ENCODE results near the gene TRABD.

DNA sequence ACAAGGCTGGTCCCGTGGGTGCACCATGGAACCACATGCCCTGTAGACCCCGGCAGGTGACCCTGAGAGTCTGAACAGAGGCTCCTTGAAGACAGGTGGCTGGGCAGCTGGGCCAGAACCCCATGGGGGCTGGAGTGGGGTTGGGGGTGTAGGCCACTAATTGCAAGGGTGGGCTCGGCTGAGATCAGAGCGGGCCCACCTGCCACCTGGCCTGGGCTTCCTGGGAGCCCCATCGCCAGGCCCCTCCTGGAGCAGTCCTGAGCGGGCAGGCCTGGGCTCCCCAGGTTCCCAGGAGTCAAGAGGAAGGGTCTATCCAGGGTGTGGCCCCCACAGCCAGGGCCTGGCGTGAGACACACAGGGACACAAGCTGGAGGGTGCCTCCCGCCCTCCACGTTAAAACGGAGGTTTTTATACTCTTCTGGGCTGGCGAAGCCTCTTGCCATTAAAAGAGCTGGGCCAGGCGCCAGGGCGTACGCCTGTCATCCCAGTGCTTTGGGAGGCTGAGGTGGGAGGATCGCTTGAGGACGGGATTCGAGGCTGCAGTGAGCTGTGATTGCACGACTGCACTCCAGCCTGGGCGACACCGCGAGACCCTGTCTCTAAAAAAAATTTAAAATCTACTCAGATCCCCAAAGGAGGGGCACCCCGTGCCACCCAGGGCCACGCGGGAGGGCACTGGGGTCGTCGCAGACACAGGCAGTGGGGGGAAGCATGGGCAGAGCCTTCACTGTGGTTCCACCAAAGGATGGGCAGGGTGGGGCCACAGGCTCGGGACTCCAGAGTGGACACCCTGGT, 4.8 kb upstream of the TRABD start:
- TF ChIP-seq, protein P1, sequence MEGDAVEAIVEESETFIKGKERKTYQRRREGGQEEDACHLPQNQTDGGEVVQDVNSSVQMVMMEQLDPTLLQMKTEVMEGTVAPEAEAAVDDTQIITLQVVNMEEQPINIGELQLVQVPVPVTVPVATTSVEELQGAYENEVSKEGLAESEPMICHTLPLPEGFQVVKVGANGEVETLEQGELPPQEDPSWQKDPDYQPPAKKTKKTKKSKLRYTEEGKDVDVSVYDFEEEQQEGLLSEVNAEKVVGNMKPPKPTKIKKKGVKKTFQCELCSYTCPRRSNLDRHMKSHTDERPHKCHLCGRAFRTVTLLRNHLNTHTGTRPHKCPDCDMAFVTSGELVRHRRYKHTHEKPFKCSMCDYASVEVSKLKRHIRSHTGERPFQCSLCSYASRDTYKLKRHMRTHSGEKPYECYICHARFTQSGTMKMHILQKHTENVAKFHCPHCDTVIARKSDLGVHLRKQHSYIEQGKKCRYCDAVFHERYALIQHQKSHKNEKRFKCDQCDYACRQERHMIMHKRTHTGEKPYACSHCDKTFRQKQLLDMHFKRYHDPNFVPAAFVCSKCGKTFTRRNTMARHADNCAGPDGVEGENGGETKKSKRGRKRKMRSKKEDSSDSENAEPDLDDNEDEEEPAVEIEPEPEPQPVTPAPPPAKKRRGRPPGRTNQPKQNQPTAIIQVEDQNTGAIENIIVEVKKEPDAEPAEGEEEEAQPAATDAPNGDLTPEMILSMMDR (conservative IDR thresholded peaks at IDR 0.05 in 1 of 2, IDR thresholded peaks at IDR 0.05 in 1 of 2; ENCODE audit: low read depth in 1 of 2, low read length in 2 of 2), result no peak
- TF ChIP-seq EZH2 (IDR thresholded peaks at IDR 0.05; ENCODE audit: low read length, missing control alignments), result no peak

All from fibroblast of lung (primary cell).